Vagina (tissue), 2 donors: ENCODE measurements around the gene HSD3B1. TPM values are rescaled to one million over a fixed set of nuclear protein-coding genes. Genes with fewer than 3 reads are reported as not detected.
"Not testable (repeated sequence)": the region's sequence is repeated elsewhere in the genome, so short reads cannot be mapped to it uniquely, and the experiment has no call there.

Experiments used
- DNase-seq, 2 donors: peaks; one replicate each; pipeline ENCODE4 v3.0.0-alpha.2; 2017; ENCODE audit errors: extremely low spot score in 2 of 2
- H3K27ac ChIP-seq: fragments of 200-600 bp; sonication (generic); one replicate; pipeline ENCODE4 v1.5.1; 2019
- H3K27me3 ChIP-seq: fragments of 200-600 bp; sonication (generic); one replicate; pipeline ENCODE4 v1.5.1; 2019
- H3K36me3 ChIP-seq, 2 donors: fragments of 200-600 bp; sonication (generic); one replicate each; pipeline ENCODE4 v1.5.1; 2017 to 2019
- H3K4me1 ChIP-seq: fragments of 200-600 bp; sonication (generic); one replicate; pipeline ENCODE4 v1.5.1; 2019
- H3K4me3 ChIP-seq, 2 donors: fragments of 200-600 bp; sonication (generic); 1 replicate in 1 of 2; 2 replicates in 1 of 2; pipeline ENCODE4 v1.5.1; 2016 to 2019
- H3K9me3 ChIP-seq: fragments of 200-600 bp; sonication (generic); one replicate; pipeline ENCODE4 v1.5.1; 2019
- POLR2A ChIP-seq, 2 donors: fragments of 450-650 bp; IDR thresholded peaks; one replicate each; pipeline ENCODE4 v1.6.1; 2017; ENCODE audit warnings: antibody characterized with exemption in 2 of 2, mild to moderate bottlenecking in 2 of 2, moderate library complexity in 2 of 2
- POLR2AphosphoS5 ChIP-seq, 2 donors: sonication (generic); formaldehyde crosslinking; IDR thresholded peaks; one replicate each; pipeline ENCODE4 v1.9.0; 2017; ENCODE audit warnings: antibody characterized with exemption in 2 of 2, mild to moderate bottlenecking in 2 of 2, low read depth in 1 of 2; ENCODE audit not compliant: insufficient read depth in 1 of 2
- intact Hi-C: fragments of 100-400 bp; cut with DNase I; formaldehyde crosslinking; loops from one replicate; pipeline ENCODE4 v1.15.1; 2023
- total RNA-seq: library from RNA; depleted of rRNA; stranded (reverse); fragments of >200 nt; gene quantifications from one replicate; pipeline ENCODE4 v1.2.3, GENCODE V29; 2016
- TF ChIP-seq, protein P1 (sequence below), 3 experiments: fragments of 450-650 bp in 2 of 3; fragments of 200-600 bp in 1 of 3; sonication (generic) in 1 of 3; IDR thresholded peaks; one replicate each; pipeline ENCODE4 v1.5.1; 2017 to 2019; ENCODE audit warnings: antibody characterized with exemption in 3 of 3, mild to moderate bottlenecking in 2 of 3, moderate library complexity in 2 of 3

Gene HSD3B1
- total RNA-seq, 1 donor from 2014 or later: not detected

DNA sequence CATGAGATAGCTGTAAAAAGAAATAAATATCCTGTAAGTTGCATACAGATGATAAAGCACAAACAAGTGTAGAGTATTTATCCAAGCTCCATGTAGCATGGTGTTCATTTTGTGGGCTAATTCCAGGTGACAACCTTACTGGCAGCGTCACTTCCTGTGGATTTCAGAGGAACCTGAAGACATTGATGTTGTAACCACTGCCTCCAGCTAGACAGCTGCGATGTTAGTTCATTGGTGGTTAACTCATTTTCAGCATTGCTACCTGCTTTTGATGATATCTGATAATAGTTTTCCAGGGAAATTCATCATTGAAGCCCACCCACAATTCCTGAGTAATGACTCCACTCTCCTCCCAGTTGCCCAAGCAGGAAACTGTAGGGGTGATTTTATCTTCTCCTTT lies 3.0 kb downstream of the HSD3B1 start:
- H3K4me1 ChIP-seq: no peaks in the 10 kb centered on the region
- H3K27ac ChIP-seq: no peak overlapping the region
- intact Hi-C loops: no loop called here
- TF ChIP-seq POLR2A (IDR thresholded peaks at IDR 0.05) (no peak), POLR2AphosphoS5 (IDR thresholded peaks at IDR 0.05; ENCODE audit: insufficient read depth in 1 of 2, low read depth in 1 of 2) (no peak)
- TF ChIP-seq, protein P1, sequence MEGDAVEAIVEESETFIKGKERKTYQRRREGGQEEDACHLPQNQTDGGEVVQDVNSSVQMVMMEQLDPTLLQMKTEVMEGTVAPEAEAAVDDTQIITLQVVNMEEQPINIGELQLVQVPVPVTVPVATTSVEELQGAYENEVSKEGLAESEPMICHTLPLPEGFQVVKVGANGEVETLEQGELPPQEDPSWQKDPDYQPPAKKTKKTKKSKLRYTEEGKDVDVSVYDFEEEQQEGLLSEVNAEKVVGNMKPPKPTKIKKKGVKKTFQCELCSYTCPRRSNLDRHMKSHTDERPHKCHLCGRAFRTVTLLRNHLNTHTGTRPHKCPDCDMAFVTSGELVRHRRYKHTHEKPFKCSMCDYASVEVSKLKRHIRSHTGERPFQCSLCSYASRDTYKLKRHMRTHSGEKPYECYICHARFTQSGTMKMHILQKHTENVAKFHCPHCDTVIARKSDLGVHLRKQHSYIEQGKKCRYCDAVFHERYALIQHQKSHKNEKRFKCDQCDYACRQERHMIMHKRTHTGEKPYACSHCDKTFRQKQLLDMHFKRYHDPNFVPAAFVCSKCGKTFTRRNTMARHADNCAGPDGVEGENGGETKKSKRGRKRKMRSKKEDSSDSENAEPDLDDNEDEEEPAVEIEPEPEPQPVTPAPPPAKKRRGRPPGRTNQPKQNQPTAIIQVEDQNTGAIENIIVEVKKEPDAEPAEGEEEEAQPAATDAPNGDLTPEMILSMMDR (IDR thresholded peaks at IDR 0.05): no peak
- H3K27me3 ChIP-seq: no peaks in the 10 kb centered on the region
- DNase-seq: no peak
- no peak overlapping the region for H3K4me3 ChIP-seq
- H3K36me3 ChIP-seq: no peaks in the 10 kb centered on the region
- no peaks in the 10 kb centered on the region for H3K9me3 ChIP-seq

DNA sequence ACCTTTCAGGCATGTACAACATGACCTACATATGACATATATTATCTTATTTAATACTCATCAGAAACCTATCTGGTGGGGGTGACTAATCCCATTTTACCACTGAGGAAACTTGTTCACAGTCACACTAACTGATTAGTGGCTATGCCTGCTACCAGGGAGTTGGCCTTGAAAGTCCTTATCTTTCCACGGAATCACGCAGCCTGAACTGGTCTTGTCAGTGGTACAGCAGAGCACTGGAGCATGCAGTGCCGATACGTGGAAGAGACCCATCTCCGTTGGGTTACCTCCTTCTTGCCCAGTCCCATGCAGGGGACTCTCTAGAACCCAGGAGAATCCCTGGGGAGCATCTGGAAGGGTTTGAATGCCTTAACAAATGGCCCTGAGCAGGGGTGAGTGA lies 8.2 kb downstream of the HSD3B1 start:
- no peaks in the 10 kb centered on the region for H3K9me3 ChIP-seq
- no peaks in the 10 kb centered on the region for H3K36me3 ChIP-seq
- H3K27me3 ChIP-seq: no peaks in the 10 kb centered on the region
- TF ChIP-seq, protein P1 (IDR thresholded peaks at IDR 0.05): no peak
- TF ChIP-seq POLR2A (IDR thresholded peaks at IDR 0.05) (no peak), POLR2AphosphoS5 (IDR thresholded peaks at IDR 0.05; ENCODE audit: insufficient read depth in 1 of 2, low read depth in 1 of 2) (no peak)
- intact Hi-C loops: no loop called here
- H3K27ac ChIP-seq: no peak overlapping the region
- H3K4me3 ChIP-seq: no peak overlapping the region
- no peaks in the 10 kb centered on the region for H3K4me1 ChIP-seq
- DNase-seq: no peak

DNA sequence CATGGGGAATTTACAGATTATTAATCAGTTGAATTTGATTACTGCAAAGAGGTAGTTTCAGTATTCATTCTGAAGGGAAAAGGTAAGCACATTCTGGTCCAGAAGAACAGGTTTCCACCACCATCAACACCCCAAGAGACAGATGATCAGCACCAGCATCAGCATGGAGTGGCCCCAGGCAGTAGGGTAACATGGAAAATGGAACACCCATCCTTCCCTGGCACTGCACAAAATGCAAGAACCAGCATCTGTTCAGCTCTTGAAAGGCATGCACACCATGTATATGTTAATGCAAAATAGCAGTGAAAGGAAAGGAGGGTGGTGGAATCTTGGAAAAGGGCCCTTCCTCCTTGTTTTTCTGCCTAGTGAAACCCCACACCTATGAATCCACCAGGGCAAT lies 9.2 kb downstream of the HSD3B1 start:
- no peaks in the 10 kb centered on the region for H3K4me1 ChIP-seq
- H3K27ac ChIP-seq: no peak overlapping the region
- H3K36me3 ChIP-seq: no peaks in the 10 kb centered on the region
- H3K4me3 ChIP-seq: no peak overlapping the region
- no peaks in the 10 kb centered on the region for H3K9me3 ChIP-seq
- no peak for DNase-seq
- no peaks in the 10 kb centered on the region for H3K27me3 ChIP-seq
- TF ChIP-seq POLR2A (IDR thresholded peaks at IDR 0.05) (no peak), POLR2AphosphoS5 (IDR thresholded peaks at IDR 0.05; ENCODE audit: insufficient read depth in 1 of 2, low read depth in 1 of 2) (no peak)
- TF ChIP-seq, protein P1 (IDR thresholded peaks at IDR 0.05): no peak
- intact Hi-C loops: no loop called here

DNA sequence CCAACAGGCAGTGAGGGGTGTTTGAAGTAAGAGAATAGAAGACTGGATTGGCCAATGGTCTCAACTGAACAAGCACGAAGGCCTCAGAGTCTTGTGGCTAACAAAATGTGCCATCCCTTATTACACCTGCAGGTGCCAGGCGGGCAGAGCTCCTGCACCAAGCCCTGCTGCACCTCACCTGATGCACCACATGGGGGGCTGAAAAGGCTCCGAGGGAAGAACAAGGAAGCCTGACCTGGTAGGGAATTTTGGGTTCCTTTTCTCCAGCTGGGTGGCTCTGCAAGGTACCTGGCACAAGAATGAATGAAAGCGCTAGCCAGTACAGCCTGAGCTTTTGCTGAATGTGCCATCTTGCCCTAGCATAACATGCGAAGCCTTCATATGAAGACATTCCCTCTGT lies 9.7 kb downstream of the HSD3B1 start:
- no peak for TF ChIP-seq POLR2AphosphoS5 (IDR thresholded peaks at IDR 0.05; ENCODE audit: insufficient read depth in 1 of 2, low read depth in 1 of 2)
- TF ChIP-seq, protein P1 (IDR thresholded peaks at IDR 0.05): no peak
- TF ChIP-seq POLR2A (IDR thresholded peaks at IDR 0.05): no peak
- H3K27me3 ChIP-seq: no peaks in the 10 kb centered on the region
- H3K4me1 ChIP-seq: no peaks in the 10 kb centered on the region
- intact Hi-C loops: no loop called here
- DNase-seq: no peak
- H3K27ac ChIP-seq: no peak overlapping the region
- no peaks in the 10 kb centered on the region for H3K36me3 ChIP-seq
- H3K4me3 ChIP-seq: no peak overlapping the region
- no peaks in the 10 kb centered on the region for H3K9me3 ChIP-seq

DNA sequence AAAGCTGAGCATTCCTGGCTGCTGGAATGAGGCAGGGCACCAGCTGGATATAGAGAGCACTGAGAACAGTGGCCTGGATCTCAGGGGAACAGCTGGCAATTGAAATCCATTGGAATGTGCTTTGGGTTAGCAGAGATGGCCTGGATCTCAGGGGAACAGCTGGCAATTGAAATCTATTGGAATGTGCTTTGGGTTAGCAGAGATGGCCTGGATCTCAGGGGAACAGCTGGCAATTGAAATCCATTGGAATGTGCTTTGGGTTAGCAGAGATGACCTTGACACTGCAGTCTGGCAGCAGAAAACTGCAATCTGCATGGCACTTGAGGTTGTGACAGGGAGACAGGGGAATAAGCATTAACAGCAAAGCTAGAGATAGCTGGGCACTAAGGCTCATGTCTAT lies 10.7 kb downstream of the HSD3B1 start:
- H3K4me3 ChIP-seq, H3K36me3 ChIP-seq, intact Hi-C loops, H3K27ac ChIP-seq, DNase-seq, H3K9me3 ChIP-seq, H3K4me1 ChIP-seq, H3K27me3 ChIP-seq: not testable (repeated sequence)
